ENCODE data around the gene HSPD1.

DNA sequence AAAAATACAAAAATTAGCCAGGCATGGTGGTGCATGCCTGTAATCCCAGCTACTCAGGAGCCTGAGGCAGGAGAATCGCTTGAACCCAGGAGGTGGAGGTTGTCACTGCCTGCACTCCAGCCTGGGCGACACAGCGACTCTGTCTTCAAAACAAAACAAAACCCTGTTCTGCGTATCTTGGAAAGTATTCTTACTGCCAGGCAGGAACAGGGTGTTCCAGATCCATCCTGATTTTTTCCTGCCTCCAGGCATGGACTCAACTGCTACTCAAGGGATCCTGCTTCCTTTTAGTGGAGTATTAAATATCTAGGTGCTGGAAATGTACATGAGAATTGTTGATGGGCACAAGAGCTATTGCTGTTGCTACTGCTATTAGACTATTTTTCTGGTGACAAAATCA lies 12.3 kb downstream of the HSPD1 start:
- TF ChIP-seq, protein P1, sequence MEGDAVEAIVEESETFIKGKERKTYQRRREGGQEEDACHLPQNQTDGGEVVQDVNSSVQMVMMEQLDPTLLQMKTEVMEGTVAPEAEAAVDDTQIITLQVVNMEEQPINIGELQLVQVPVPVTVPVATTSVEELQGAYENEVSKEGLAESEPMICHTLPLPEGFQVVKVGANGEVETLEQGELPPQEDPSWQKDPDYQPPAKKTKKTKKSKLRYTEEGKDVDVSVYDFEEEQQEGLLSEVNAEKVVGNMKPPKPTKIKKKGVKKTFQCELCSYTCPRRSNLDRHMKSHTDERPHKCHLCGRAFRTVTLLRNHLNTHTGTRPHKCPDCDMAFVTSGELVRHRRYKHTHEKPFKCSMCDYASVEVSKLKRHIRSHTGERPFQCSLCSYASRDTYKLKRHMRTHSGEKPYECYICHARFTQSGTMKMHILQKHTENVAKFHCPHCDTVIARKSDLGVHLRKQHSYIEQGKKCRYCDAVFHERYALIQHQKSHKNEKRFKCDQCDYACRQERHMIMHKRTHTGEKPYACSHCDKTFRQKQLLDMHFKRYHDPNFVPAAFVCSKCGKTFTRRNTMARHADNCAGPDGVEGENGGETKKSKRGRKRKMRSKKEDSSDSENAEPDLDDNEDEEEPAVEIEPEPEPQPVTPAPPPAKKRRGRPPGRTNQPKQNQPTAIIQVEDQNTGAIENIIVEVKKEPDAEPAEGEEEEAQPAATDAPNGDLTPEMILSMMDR (IDR thresholded peaks at IDR 0.05): no peak
- no peak for TF ChIP-seq POLR2A (IDR thresholded peaks at IDR 0.05)

Data from ovary (tissue), 3 donors.